ENCODE results near the gene SELENOW. TPM values are rescaled to one million over a fixed set of nuclear protein-coding genes. Genes with fewer than 3 reads are reported as not detected.

Gene SELENOW
- 436 and 571 TPM in 2 replicates for total RNA-seq (2014; rRNA removed; shearing (Covaris generic))
- 558 and 561 TPM in 2 replicates for polyA plus RNA-seq (2016; fragmentation: Nextera tagmentation; extraction: Ambion mirVana)

DNA sequence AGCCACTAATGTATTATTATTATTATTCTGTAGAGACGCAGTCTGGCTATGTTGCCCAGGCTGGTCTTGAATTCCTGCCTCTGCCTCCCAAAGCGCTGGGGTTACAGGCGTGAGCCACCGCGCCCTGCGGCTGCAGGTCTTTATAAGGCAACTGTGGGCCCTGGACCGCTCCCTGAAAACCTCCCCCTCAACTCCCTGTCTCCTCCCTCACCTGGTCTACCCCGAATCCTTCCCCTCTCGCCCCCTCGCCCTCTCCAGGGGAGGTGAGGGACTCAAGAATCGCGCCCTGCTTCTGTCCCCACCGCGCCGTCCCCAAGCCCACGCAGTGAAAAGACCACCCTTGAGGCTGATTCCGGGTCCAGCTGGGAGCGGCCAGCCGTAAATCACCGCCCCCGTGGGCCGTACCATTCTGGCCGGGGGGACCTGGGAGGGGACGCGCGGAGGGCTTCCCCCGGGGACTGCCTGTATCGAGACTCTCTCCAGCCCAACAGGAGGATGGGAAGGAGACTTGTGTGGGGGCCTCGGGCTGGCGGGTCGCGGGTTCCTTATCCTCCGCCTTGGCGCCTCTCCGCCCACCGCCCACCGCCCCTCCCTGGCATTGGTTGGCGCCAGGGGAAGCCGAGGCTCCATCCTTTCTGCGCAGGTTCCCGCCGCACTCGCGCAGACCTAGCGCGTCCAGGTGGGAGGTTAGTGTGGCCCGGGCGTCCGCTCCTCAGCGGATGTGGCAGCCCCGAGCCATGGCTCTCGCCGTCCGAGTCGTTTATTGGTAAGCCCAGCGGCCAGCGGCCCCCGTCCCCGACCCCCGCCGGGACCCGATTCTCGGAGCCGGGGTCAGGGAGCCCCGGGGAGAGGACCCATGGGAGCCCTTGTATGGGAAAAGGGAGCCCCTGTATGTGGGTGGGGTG is at the start of gene SELENOW:
TSS of gene SELENOW (plus strand) at position 655 of the 905 bp plus-strand sequence. CDS start at position 738, 83 bp downstream.
- H3K9me2 ChIP-seq (ENCODE audit: insufficient read depth): no peaks in the 10 kb centered on the region
- peak within 1 kb of the TSS; percentile 93 for H3K9ac ChIP-seq
- peak within 1 kb of the TSS; percentile 93 for H2AFZ ChIP-seq
- no peaks in the 10 kb centered on the region for H3K27me3 ChIP-seq (replicated peaks; ENCODE audit: insufficient read depth)
- in situ Hi-C loops (cut with MboI): no loop called here
- no peak for TF ChIP-seq EZH2phosphoT487 (IDR thresholded peaks at IDR 0.05; ENCODE audit: insufficient read depth, low read depth)
- peak within 1 kb of the TSS; percentile 79 for H3K4me2 ChIP-seq (ENCODE audit: unreplicated experiment)
- peaks cover 42% of the 10 kb centered on the region for H3K79me2 ChIP-seq (ENCODE audit: insufficient read depth)
- WGBS, 2 experiments (ENCODE audit: low coverage in 1 of 2, low lambda C conversion rate in 2 of 2, missing lambda C conversion rate in 2 of 2): 1 to 3% methylated on average over 29 to 48 of the region's 65 CpGs
- peaks cover 7% of the 10 kb centered on the region; the same call in 1 of the 2 replicates for H3K36me3 ChIP-seq (ENCODE audit: low read depth)
- 0 out of 2 replicates have a peak, but pooled peaks cover 13% of the 10 kb centered on the region for H3F3A ChIP-seq (ENCODE audit: insufficient read depth)
- peak; percentile 75 for DNase-seq
- H3K27ac ChIP-seq: peak within 1 kb of the TSS; percentile 77
- H3K9me3 ChIP-seq (ENCODE audit: low read depth): no peaks in the 10 kb centered on the region
- peak within 1 kb of the TSS; percentile 96 for H3K4me3 ChIP-seq
- no peaks in the 10 kb centered on the region for H3K4me1 ChIP-seq (ENCODE audit: insufficient read depth)
- H4K20me1 ChIP-seq (ENCODE audit: insufficient read depth): peaks cover 6% of the 10 kb centered on the region; the same call in 1 of the 2 replicates

DNA sequence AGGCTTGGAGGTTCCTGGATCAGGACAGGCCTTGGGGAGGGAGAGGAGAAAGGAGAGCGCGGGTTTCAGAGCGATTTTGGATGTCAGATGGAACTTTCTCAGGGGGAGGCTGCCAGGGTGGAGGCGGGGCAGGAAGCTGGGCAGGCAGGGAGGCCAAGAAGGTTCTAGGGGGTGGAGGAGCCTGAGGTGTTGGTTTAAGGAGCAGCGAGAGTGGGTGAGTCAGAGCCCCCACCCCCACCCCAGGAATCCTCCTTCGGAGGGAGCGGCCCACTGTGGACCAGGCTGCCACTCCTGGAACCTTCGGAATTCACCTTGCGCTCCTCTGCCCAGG is 49.1 kb upstream of the SELENOW start:
- peaks cover 94% of the 10 kb centered on the region for H3K79me2 ChIP-seq (ENCODE audit: insufficient read depth)
- peaks cover 33% of the 10 kb centered on the region for H3K4me1 ChIP-seq (ENCODE audit: insufficient read depth)
- 0 out of 2 replicates have a peak, but pooled peaks cover under 1% of the 10 kb centered on the region for H4K20me1 ChIP-seq (ENCODE audit: insufficient read depth)
- H3K27ac ChIP-seq: peak overlapping the region; percentile 90
- WGBS, 2 experiments (ENCODE audit: low coverage in 1 of 2, low lambda C conversion rate in 2 of 2, missing lambda C conversion rate in 2 of 2): 25 to 27% methylated on average over 6 to 9 of the region's 9 CpGs
- no peaks in the 10 kb centered on the region for H3K27me3 ChIP-seq (replicated peaks; ENCODE audit: insufficient read depth)
- H3K36me3 ChIP-seq (ENCODE audit: low read depth): peaks cover 45% of the 10 kb centered on the region
- H3K4me3 ChIP-seq: peak overlapping the region; percentile 35
- peak; percentile 90 for DNase-seq
- TF ChIP-seq EZH2phosphoT487 (IDR thresholded peaks at IDR 0.05; ENCODE audit: insufficient read depth, low read depth) (no peak), EZH2 (IDR thresholded peaks at IDR 0.05; ENCODE audit: insufficient read depth, poor library complexity, severe bottlenecking) (no peak)
- H3K4me2 ChIP-seq (ENCODE audit: unreplicated experiment): peak overlapping the region; percentile 65
- peak overlapping the region; percentile 65 for H3K9ac ChIP-seq
- in situ Hi-C loops (cut with MboI): no loop called here
- H3K9me2 ChIP-seq (ENCODE audit: insufficient read depth): no peaks in the 10 kb centered on the region
- no peak overlapping the region for H2AFZ ChIP-seq
- no peaks in the 10 kb centered on the region for H3K9me3 ChIP-seq (ENCODE audit: low read depth)
- H3F3A ChIP-seq (ENCODE audit: insufficient read depth): peaks cover 44% of the 10 kb centered on the region

DNA sequence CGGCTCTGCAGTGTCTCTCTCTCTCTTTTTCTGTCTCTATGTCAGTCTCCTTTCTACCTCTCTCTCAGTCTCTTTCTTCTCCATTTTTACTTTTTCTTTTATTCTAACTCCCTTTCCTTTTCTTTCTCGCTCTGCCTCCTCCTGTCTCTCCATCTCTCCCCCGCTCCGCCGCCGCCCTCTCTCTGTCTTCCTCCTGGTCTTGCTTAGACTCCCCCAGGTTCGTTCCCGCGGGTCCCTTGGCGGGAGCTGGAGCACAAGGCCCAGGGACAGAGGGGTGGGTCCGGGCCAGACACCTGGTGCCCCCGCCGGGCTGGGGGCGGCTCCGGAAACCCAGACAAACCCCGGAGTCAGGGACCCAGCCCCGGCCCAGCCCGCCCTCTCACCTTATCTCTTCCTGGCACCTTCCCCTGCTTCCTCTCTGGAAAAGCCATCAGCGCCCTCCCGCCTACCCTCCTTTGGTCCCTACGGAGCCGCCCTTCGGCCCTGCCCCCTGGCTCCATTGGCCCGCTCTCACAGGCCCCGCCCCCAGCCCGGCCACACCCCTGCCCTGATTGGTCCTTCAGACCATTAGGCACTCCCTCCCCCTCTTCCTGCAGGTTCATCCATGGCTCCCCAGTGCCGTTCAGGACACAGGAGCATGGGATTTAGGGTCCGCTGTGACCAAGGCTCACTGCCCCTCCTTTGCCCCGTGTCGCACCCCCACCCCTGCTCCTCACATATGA is 48.5 kb upstream of the SELENOW start:
- no peak overlapping the region for H2AFZ ChIP-seq
- 72 to 85% methylated on average over 15 to 30 of the region's 30 CpGs for WGBS, 2 experiments (ENCODE audit: low coverage in 1 of 2, low lambda C conversion rate in 2 of 2, missing lambda C conversion rate in 2 of 2)
- H3K9ac ChIP-seq: no peak overlapping the region
- peak overlapping the region; percentile 65 for H3K4me2 ChIP-seq (ENCODE audit: unreplicated experiment)
- H3K79me2 ChIP-seq (ENCODE audit: insufficient read depth): peaks cover 94% of the 10 kb centered on the region
- peaks cover 42% of the 10 kb centered on the region for H3F3A ChIP-seq (ENCODE audit: insufficient read depth)
- no peaks in the 10 kb centered on the region for H3K27me3 ChIP-seq (replicated peaks; ENCODE audit: insufficient read depth)
- no peaks in the 10 kb centered on the region for H4K20me1 ChIP-seq (ENCODE audit: insufficient read depth)
- no peaks in the 10 kb centered on the region for H3K9me2 ChIP-seq (ENCODE audit: insufficient read depth)
- peaks cover 43% of the 10 kb centered on the region for H3K36me3 ChIP-seq (ENCODE audit: low read depth)
- H3K27ac ChIP-seq: peak overlapping the region; percentile 90
- no peak for TF ChIP-seq EZH2phosphoT487 (IDR thresholded peaks at IDR 0.05; ENCODE audit: insufficient read depth, low read depth)
- H3K4me1 ChIP-seq (ENCODE audit: insufficient read depth): peaks cover 33% of the 10 kb centered on the region
- in situ Hi-C loops (cut with MboI): no loop called here
- DNase-seq: peak; percentile 36
- H3K9me3 ChIP-seq (ENCODE audit: low read depth): no peaks in the 10 kb centered on the region
- H3K4me3 ChIP-seq: 0 out of 2 replicates have a peak overlapping the region, but pooled peaks have one; percentile 32

DNA sequence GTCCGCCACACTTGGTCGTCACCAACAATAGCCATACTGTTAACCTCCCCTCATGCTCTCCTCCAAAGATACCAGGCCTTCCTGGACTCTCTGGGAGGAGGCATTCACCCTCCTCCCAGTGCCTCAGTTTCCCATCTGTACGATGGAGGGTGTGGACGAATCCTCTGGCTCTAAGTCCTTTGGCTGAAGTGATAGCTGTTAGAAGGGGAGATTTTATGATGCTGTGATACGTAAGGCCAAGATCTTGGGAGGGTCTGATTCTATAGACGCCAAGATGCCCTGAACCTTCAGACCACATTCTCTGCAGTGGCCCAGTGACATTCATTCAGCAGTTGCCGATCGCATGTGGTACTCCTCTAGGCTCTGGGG is 48.0 kb upstream of the SELENOW start:
- H4K20me1 ChIP-seq (ENCODE audit: insufficient read depth): no peaks in the 10 kb centered on the region
- H3K9ac ChIP-seq: no peak overlapping the region
- H3K9me3 ChIP-seq (ENCODE audit: low read depth): no peaks in the 10 kb centered on the region
- no peaks in the 10 kb centered on the region for H3K9me2 ChIP-seq (ENCODE audit: insufficient read depth)
- in situ Hi-C loops (cut with MboI): no loop called here
- WGBS, 2 experiments (ENCODE audit: low coverage in 1 of 2, low lambda C conversion rate in 2 of 2, missing lambda C conversion rate in 2 of 2): 96% methylated on average over 8 of the region's 8 CpGs
- H3K4me3 ChIP-seq: no peak overlapping the region
- peaks cover 47% of the 10 kb centered on the region for H3F3A ChIP-seq (ENCODE audit: insufficient read depth)
- no peak overlapping the region for H3K4me2 ChIP-seq (ENCODE audit: unreplicated experiment)
- no peak overlapping the region for H2AFZ ChIP-seq
- H3K27ac ChIP-seq: no peak overlapping the region
- no peaks in the 10 kb centered on the region for H3K27me3 ChIP-seq (replicated peaks; ENCODE audit: insufficient read depth)
- TF ChIP-seq EZH2phosphoT487 (IDR thresholded peaks at IDR 0.05; ENCODE audit: insufficient read depth, low read depth) (no peak), EZH2 (IDR thresholded peaks at IDR 0.05; ENCODE audit: insufficient read depth, poor library complexity, severe bottlenecking) (no peak)
- peaks cover 47% of the 10 kb centered on the region for H3K36me3 ChIP-seq (ENCODE audit: low read depth)
- H3K79me2 ChIP-seq (ENCODE audit: insufficient read depth): peaks cover 94% of the 10 kb centered on the region
- H3K4me1 ChIP-seq (ENCODE audit: insufficient read depth): peaks cover 33% of the 10 kb centered on the region
- no peak for DNase-seq
